LNCAP (cell line): ENCODE measurements around the gene TBC1D4.

ENCODE experiments used
- CTCF ChIP-seq: fragments of 450-650 bp; IDR thresholded peaks from 2 replicates; pipeline ENCODE4 v1.5.1; 2017; ENCODE audit warnings: mild to moderate bottlenecking

The TBC1D4 gene

GRCh38 chr13:75324413-75324940 lies 157.5 kb downstream of the TBC1D4 start:
- TF ChIP-seq CTCF, result no peak

GRCh38 chr13:75321084-75321483 lies 160.9 kb downstream of the TBC1D4 start:
- TF ChIP-seq CTCF, result no peak

- no peak for TF ChIP-seq CTCF
These were observed 162.7 kb downstream of the TBC1D4 start for GRCh38 chr13:75319254-75319653.

GRCh38 chr13:75318138-75318833 lies 163.7 kb downstream of the TBC1D4 start:
- no peak for TF ChIP-seq CTCF

- TF ChIP-seq CTCF, result no peak
These were observed 165.5 kb downstream of the TBC1D4 start for GRCh38 chr13:75316427-75316826.

- TF ChIP-seq CTCF, result no peak
These were observed 169.0 kb downstream of the TBC1D4 start for GRCh38 chr13:75312884-75313520.

GRCh38 chr13:75309981-75310580 lies 171.9 kb downstream of the TBC1D4 start:
- no peak for TF ChIP-seq CTCF
